Renal pelvis (tissue), 4 donors: Measurements from ENCODE around the gene NRM. TPM values are rescaled to one million over a fixed set of nuclear protein-coding genes. Genes with fewer than 3 reads are reported as not detected.
"Not testable (repeated sequence)": the region's sequence is repeated elsewhere in the genome, so short reads cannot be mapped to it uniquely, and the experiment has no call there.

ENCODE experiments used
- DNase-seq: peaks from one replicate; pipeline ENCODE4 v3.0.0-alpha.2; 2013
- polyA plus RNA-seq, 3 donors: library from polyadenylated mRNA; unstranded; fragments of 120-200 nt; gene quantifications; one replicate each; pipeline ENCODE4 v1.2.1, GENCODE V29; 2013; ENCODE audit not compliant: insufficient read length in 3 of 3

Gene NRM
- polyA plus RNA-seq, 3 donors = 35.3 to 43.5 (median 39.7) TPM

GRCh38 chr6:30722280-30723112 is 31.7 kb upstream of the NRM start:
- peak; percentile 78 for DNase-seq

DNA sequence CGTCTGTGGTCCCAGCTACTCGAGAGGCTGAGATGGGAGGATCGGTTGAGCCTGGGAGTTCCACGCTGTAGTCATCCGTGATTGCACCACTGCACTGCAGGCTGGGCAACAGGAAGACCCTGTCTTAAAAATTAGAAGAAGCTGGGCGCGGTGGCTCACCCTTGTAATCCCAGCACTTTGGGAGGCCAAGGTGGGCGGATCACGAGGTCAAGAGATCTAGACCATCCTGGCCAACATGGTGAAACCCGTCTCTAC is 31.2 kb upstream of the NRM start:
- not testable (repeated sequence) for DNase-seq

GRCh38 chr6:30721198-30722024 is 30.6 kb upstream of the NRM start:
- DNase-seq = peak; percentile 93

- DNase-seq = no peak
These were observed 30.0 kb upstream of the NRM start for GRCh38 chr6:30720738-30721197.

GRCh38 chr6:30719791-30720737 is 29.3 kb upstream of the NRM start, which contains the start of gene TUBB:
TUBB (plus strand) TSS chr6:30720352; CDS start chr6:30720507, 155 bp downstream.
- peak; percentile 98 for DNase-seq

GRCh38 chr6:30719356-30719755 is 28.6 kb upstream of the NRM start:
- no peak for DNase-seq

- not testable (repeated sequence) for DNase-seq
These were observed 27.3 kb upstream of the NRM start for GRCh38 chr6:30717845-30718720.

DNA sequence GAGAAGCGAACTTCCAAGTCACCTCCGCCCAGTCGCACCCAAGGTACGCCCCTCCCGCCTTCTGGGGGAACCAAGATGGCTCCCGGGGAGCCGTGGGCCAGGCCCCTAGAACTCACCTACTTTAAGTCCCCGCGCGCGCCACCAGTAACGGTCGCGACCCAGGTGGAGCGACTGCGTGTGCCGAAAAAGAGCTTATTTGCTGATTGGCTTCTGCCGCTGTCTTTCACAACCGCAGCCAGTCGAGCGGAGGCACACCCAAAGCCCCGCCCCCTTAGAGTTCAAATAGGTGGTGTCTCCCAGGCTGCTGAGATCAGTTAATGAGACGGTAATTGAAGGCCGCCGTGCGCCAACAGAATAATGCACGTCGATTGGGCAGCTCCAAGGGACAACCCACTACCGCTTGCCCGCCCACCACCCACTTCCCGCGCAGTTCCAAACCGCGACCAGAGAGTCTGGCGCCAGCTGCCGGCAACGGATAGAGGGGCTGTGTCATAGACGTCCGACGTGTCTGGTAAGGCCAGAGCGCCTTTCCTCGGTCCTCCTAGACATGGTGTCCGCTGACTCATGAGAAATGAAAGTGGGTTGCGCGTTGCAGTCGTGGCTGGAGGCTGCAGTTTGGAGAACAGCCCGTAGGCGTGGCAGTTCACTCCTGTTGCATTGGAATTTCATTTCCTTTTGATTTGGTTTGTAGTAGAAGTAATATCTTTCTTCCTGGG is 26.5 kb upstream of the NRM start, which contains the start of gene MDC1:
Gene MDC1 (minus strand): TSS at position 153 of the 716 bp plus-strand sequence. CDS start 2,106 bp downstream, outside the sequence.
- peak; percentile 100 for DNase-seq

GRCh38 chr6:30716879-30717128 is 26.0 kb upstream of the NRM start:
- no peak for DNase-seq

GRCh38 chr6:30714263-30714662 is 23.5 kb upstream of the NRM start:
- no peak for DNase-seq

DNA sequence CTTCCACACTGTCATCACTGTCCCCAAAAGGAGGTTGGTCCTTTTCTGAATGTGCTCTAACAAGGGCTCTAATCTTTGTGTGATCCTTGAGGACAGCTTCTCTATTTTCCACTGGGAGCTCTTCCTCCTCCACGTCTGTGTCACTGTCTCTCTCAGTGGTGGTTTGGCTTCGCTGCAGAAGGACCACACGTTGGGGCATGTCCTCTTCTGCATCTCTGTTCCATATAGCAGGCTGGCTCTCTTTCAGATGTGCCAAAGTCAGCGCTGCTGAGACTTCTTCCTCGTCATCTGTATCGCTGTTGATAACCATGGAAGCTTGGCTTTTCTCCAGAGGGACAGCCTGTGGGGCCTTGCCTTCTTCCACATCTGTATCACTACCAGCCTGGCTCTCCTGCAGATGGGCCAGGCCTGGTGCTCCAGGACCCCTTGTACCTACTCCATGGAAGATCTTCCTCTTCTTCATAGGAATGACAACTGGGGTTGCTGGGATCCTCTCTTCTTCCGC is 21.7 kb upstream of the NRM start:
- DNase-seq = no peak

- DNase-seq = no peak
These were observed 21.1 kb upstream of the NRM start for GRCh38 chr6:30711758-30712380.

DNA sequence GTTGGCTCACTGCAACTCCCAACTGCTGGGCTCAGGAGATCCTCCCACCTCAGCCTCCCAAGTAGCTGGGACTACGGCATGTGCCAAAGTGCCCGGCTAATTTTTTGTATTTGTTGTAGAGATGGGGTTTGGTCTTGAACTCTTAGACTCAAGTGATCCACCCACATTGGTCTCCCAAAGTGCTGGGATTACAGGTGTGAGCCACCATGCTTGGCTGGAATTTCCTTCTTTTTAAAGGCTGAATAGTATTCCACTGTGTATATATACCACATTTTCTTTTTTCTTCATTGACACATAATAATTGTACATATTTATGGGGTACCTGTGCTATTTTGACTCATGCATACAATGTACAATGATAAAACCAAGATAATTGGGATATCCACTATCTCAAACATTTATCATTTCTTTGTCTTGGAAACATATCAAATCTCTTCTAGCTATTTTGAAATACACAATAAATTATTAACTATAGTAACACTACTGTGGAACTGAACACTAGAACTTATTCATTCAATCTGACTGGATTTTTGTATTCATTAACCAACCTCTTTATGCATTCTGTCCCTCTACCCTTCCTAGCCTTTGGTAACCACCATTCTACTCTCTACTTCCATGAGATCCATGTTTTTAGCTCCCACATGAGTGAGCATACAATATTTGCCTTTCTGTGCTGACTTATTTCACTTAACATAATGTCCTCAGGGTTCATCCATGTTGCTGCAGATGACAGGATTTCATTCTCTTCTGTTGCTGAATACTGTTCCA is 18.5 kb upstream of the NRM start:
- DNase-seq = no peak

DNA sequence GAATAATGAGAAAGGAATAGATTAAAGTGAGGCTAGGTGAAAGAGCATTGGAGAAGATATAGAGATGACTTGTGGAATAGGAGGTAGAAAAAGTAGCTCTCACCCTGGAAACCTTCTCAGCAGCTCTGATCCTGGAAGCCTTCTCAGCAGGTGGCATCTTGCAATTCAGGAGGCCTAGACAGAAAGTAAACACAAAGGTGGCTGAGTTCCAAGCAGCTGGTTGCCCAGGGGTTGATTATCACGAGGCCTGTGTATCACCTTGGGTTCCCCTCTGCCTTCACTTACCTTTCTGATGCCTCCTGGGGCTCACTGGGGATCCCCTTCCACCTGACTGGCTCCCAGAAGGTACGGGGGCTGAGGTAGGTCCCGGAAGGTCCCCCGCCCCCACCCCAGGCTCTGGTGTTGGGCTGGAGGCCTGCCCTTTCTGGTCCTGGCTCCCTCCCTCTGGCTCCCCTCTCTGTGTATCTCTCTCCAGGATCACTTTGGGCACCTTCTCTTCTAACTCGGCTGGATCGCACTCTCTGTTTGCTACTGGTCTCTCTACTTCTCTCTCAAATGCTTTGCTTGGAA is 16.6 kb upstream of the NRM start:
- no peak for DNase-seq

DNA sequence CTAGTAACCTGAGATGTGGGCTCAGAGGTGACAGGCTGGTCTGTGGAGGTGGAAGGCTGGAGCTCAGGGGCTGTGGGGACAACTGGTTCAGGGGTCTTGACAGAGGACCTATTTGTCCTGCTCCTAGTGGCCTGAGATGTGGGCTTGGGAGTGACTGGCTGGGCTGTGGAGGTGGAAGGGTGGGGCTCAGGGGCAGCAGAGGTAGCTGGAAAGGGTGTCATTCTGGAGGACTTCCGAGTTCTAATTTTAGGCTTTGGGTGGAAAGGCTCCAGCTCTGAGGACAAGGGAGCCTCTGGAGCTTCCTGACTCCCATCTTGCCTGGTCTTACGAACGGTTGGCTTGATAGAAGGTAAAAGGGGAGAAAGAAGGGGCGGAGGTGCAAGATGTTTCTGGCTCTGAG is 14.8 kb upstream of the NRM start:
- DNase-seq = no peak

- no peak for DNase-seq
These were observed 13.0 kb upstream of the NRM start for GRCh38 chr6:30703821-30704220.

- no peak for DNase-seq
These were observed 12.2 kb upstream of the NRM start for GRCh38 chr6:30703011-30703410.

GRCh38 chr6:30700340-30700739 is 9.6 kb upstream of the NRM start:
- DNase-seq = no peak

GRCh38 chr6:30696432-30696831 is 5.6 kb upstream of the NRM start:
- DNase-seq = no peak
